CD14-positive monocyte (primary cell): ENCODE results near the gene LSM3. TPM values are rescaled to one million over a fixed set of nuclear protein-coding genes. Genes with fewer than 3 reads are reported as not detected.

Source experiments
- DNase-seq, 3 donors: peaks; one replicate each; pipeline ENCODE4 v3.0.0-alpha.2; 2011 to 2022
- H2AFZ ChIP-seq: 2 replicates; pipeline ENCODE4 v1.6.0; 2012; ENCODE audit warnings: mild to moderate bottlenecking, low read depth, low read length, inconsistent platforms; ENCODE audit not compliant: insufficient read depth, poor library complexity, severe bottlenecking
- H3K27ac ChIP-seq, 2 donors: 1 replicate in 1 of 2; 2 replicates in 1 of 2; pipeline ENCODE4 v1.5.1; 2012 to 2013; ENCODE audit warnings: low read length in 2 of 2, control low read depth in 1 of 2, inconsistent platforms in 1 of 2, low read depth in 1 of 2, mild to moderate bottlenecking in 1 of 2
- H3K27me3 ChIP-seq, 2 donors: one replicate each; pipeline versions ENCODE4 v1.6.0 to v1.6.1; 2011 to 2013; ENCODE audit warnings: low read length in 2 of 2; ENCODE audit not compliant: control insufficient read depth in 2 of 2, insufficient read depth in 2 of 2
- H3K36me3 ChIP-seq, 2 donors: replicated peaks in 1 of 2; 1 replicate in 1 of 2; 2 replicates in 1 of 2; pipeline versions ENCODE4 v1.5.1 to v1.6.1; 2012 to 2013; ENCODE audit warnings: low read length in 2 of 2, control low read depth in 1 of 2, inconsistent platforms in 1 of 2, mild to moderate bottlenecking in 1 of 2; ENCODE audit not compliant: insufficient read depth in 2 of 2, control insufficient read depth in 1 of 2
- H3K4me1 ChIP-seq, 2 donors: 1 replicate in 1 of 2; 2 replicates in 1 of 2; pipeline versions ENCODE4 v1.5.1 to v1.6.1; 2012 to 2013; ENCODE audit warnings: low read length in 2 of 2, control low read depth in 1 of 2, inconsistent platforms in 1 of 2, mild to moderate bottlenecking in 1 of 2, moderate library complexity in 1 of 2; ENCODE audit not compliant: insufficient read depth in 2 of 2, control insufficient read depth in 1 of 2
- H3K4me2 ChIP-seq: replicated peaks from 2 replicates; pipeline ENCODE3; 2012; ENCODE audit warnings: low read length, moderate library complexity, mild to moderate bottlenecking; ENCODE audit not compliant: poor library complexity, severe bottlenecking; ENCODE audit errors: extremely low read depth
- H3K4me3 ChIP-seq, 3 experiments: fragments of 200-600 bp in 1 of 3; sonication (generic) in 1 of 3; replicated peaks in 1 of 3; 1 replicate in 2 of 3; 2 replicates in 1 of 3; pipeline ENCODE4 v1.5.1; 2011 to 2013; ENCODE audit warnings: low read length in 3 of 3, mild to moderate bottlenecking in 3 of 3, control low read depth in 2 of 3, low read depth in 2 of 3, inconsistent platforms in 1 of 3, moderate library complexity in 1 of 3
- H3K79me2 ChIP-seq: 2 replicates; pipeline ENCODE4 v1.6.0; 2012; ENCODE audit warnings: mild to moderate bottlenecking, control low read depth, inconsistent platforms, low read length, moderate library complexity; ENCODE audit not compliant: insufficient read depth
- H3K9ac ChIP-seq: 2 replicates; pipeline ENCODE4 v1.6.0; 2017; ENCODE audit warnings: low read length, mild to moderate bottlenecking; ENCODE audit not compliant: insufficient read depth, poor library complexity, severe bottlenecking
- H3K9me3 ChIP-seq, 2 donors: replicated peaks in 1 of 2; 1 replicate in 1 of 2; 2 replicates in 1 of 2; pipeline versions ENCODE4 v1.5.1 to v1.6.1; 2012 to 2013; ENCODE audit warnings: low read length in 2 of 2, control low read depth in 1 of 2; ENCODE audit not compliant: control insufficient read depth in 1 of 2, insufficient read depth in 1 of 2
- H4K20me1 ChIP-seq: 2 replicates; pipeline ENCODE4 v1.6.0; 2012; ENCODE audit warnings: mild to moderate bottlenecking, low read length, control low read depth, moderate library complexity; ENCODE audit not compliant: insufficient read depth
- H3K27ac Mint-ChIP-seq, 7 donors: one replicate each; pipeline ENCODE4 v1.8.0; 2020; ENCODE audit warnings: mild to moderate bottlenecking in 7 of 7, mixed read lengths in 7 of 7, moderate library complexity in 6 of 7, inconsistent platforms in 2 of 7
- H3K27me3 Mint-ChIP-seq, 3 donors: one replicate each; pipeline ENCODE4 v1.8.0; 2021 to 2022; ENCODE audit warnings: low read depth in 3 of 3, mild to moderate bottlenecking in 3 of 3, mixed read lengths in 3 of 3, moderate library complexity in 3 of 3, inconsistent platforms in 1 of 3
- H3K36me3 Mint-ChIP-seq, 2 donors: one replicate each; pipeline ENCODE4 v1.8.0; 2020; ENCODE audit warnings: mixed read lengths in 2 of 2, inconsistent platforms in 1 of 2, mild to moderate bottlenecking in 1 of 2
- H3K4me1 Mint-ChIP-seq: one replicate; pipeline ENCODE4 v1.8.0; 2020; ENCODE audit warnings: mild to moderate bottlenecking, mixed read lengths
- H3K4me3 Mint-ChIP-seq, 2 donors: one replicate each; pipeline ENCODE4 v1.8.0; 2020; ENCODE audit warnings: mild to moderate bottlenecking in 2 of 2, mixed read lengths in 2 of 2, moderate library complexity in 1 of 2
- H3K9me3 Mint-ChIP-seq, 7 donors: one replicate each; pipeline ENCODE4 v1.8.0; 2020 to 2022; ENCODE audit warnings: mixed read lengths in 7 of 7, mild to moderate bottlenecking in 6 of 7, moderate library complexity in 6 of 7, inconsistent platforms in 2 of 7
- WGBS: methylation state at CpG from one replicate; pipeline ENCODE4 v1.1.5; 2013; ENCODE audit warnings: missing lambda C conversion rate; ENCODE audit not compliant: insufficient coverage; 5-methylcytosine and 5-hydroxymethylcytosine counted together
- intact Hi-C, 2 donors: fragments of 100-400 bp; cut with micrococcal nuclease; formaldehyde crosslinking; loops; one replicate each; pipeline versions ENCODE4 v1.15.0 to v1.15.1; 2023
- polyA plus RNA-seq, 3 donors: library from polyadenylated mRNA; depleted of rRNA in 1 of 3; unstranded in 2 of 3; stranded (reverse) in 1 of 3; fragments of 300-500 nt in 2 of 3; fragments of >200 nt in 1 of 3; fragmentation: Illumina TruSeq in 2 of 3; gene quantifications; 1 replicate in 2 of 3; 2 replicates in 1 of 3; pipeline ENCODE4 v1.2.3, GENCODE V29; 2012 to 2021
- TF ChIP-seq, protein P1 (sequence below): fragments of 200-600 bp; IDR thresholded peaks from one replicate; pipeline ENCODE4 v1.8.0; 2022; ENCODE audit warnings: antibody characterized with exemption, mild to moderate bottlenecking

LSM3 gene
- polyA plus RNA-seq, 3 donors = 4.1 to 23.2 (median 19.8) TPM

DNA sequence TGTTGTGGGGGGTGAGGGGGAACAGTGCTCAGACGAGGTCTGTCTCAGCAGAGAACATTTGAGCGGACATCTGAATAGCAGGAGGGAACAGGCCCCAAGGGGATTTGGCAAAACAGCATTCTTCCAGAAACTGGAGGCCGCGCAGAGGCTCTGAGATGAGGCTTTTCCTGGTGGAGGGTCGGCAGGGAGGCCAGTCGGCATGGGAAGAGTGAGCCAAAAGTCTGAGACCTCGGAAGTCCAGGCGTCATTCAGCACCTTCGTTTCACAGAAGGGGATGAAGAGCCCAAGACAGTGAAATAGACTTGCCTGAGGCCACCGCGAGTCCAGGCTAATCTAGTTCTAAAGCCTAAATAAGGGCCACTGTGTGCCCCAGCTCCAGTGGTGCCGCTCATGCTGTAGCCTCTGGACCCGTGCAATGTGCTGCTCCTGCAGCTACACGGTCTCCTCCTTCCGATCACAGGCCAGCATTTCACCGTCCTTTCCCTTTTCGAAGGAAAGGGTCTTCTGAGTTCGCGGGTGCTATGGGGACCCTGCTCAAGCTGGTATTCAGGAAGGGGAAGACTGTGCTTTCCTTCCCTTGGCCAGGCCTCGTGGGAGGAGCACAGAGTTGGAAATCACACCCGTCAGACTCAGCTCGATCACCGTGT, 24.4 kb downstream of the LSM3 start:
- Mint-ChIP-seq H3K9me3 (peaks cover 0 to 2% (median 0%) of the 10 kb centered on the region in 7 donors), H3K4me1 (peaks cover 13% of the 10 kb centered on the region), H3K36me3 (peaks cover 19 to 24% of the 10 kb centered on the region in 2 donors), H3K4me3 (no peak overlapping the region), H3K27me3 (peaks cover 0 to 2% (median 0%) of the 10 kb centered on the region in 3 donors), H3K27ac (peak overlapping the region in 1 of 7 donors; percentile 66)
- H3K4me1 ChIP-seq = peaks cover 9 to 11% of the 10 kb centered on the region in 2 donors
- no peak overlapping the region for H3K9ac ChIP-seq
- no peaks in the 10 kb centered on the region for H3K27me3 ChIP-seq
- H3K9me3 ChIP-seq = no peaks in the 10 kb centered on the region
- peaks cover 14 to 25% of the 10 kb centered on the region in 2 donors for H3K36me3 ChIP-seq
- TF ChIP-seq, protein P1, sequence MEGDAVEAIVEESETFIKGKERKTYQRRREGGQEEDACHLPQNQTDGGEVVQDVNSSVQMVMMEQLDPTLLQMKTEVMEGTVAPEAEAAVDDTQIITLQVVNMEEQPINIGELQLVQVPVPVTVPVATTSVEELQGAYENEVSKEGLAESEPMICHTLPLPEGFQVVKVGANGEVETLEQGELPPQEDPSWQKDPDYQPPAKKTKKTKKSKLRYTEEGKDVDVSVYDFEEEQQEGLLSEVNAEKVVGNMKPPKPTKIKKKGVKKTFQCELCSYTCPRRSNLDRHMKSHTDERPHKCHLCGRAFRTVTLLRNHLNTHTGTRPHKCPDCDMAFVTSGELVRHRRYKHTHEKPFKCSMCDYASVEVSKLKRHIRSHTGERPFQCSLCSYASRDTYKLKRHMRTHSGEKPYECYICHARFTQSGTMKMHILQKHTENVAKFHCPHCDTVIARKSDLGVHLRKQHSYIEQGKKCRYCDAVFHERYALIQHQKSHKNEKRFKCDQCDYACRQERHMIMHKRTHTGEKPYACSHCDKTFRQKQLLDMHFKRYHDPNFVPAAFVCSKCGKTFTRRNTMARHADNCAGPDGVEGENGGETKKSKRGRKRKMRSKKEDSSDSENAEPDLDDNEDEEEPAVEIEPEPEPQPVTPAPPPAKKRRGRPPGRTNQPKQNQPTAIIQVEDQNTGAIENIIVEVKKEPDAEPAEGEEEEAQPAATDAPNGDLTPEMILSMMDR = no peak
- H3K4me2 ChIP-seq = no peak overlapping the region
- H3K4me3 ChIP-seq = no peak overlapping the region
- no peaks in the 10 kb centered on the region for H3K79me2 ChIP-seq
- no peak overlapping the region for H3K27ac ChIP-seq
- no peak for DNase-seq
- 86% methylated on average over 21 of the region's 23 CpGs for WGBS
- H4K20me1 ChIP-seq = no peaks in the 10 kb centered on the region
- intact Hi-C loops = loop anchor here in 1 of 2 donors (5.0 kb wide), 2 partner anchors 264 to 579 kb away; no protein-coding TSS in a partner anchor
- no peak overlapping the region for H2AFZ ChIP-seq

DNA sequence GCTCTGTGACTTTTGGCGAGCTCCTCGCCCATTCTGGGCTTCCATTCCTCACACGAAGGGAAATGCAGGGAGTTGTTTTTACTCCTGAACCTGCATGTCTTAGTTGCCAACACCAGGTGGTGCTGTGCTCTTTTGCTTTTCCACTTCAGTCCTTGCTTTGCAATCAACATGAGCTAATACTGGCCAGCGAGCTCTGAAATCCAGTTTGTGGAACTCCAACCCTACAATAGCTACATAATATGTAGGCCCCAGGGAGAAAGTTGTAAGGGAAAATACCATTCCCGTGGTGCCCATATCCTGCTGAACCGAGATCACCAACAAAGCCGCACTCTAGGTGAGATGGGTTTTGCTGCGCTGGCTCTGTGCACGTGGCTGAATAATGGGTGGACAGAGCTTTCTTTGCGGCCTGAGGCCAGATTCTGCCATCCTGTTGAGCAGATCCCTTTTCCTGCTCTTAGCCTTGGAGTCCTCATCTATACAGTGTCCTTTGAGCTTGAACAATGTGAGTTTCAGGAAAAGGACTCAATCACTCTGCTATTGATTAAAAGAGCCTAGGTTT, 25.0 kb downstream of the LSM3 start:
- H3K4me3 Mint-ChIP-seq = no peak overlapping the region
- Histone ChIP-seq H3K36me3 (peaks cover 9 to 19% of the 10 kb centered on the region in 2 donors), H2AFZ (no peak overlapping the region), H3K9ac (no peak overlapping the region), H3K4me3 (no peak overlapping the region), H3K27ac (no peak overlapping the region), H3K4me2 (no peak overlapping the region), H3K9me3 (no peaks in the 10 kb centered on the region), H3K4me1 (peaks cover 9 to 11% of the 10 kb centered on the region in 2 donors), H4K20me1 (no peaks in the 10 kb centered on the region), H3K79me2 (no peaks in the 10 kb centered on the region), H3K27me3 (no peaks in the 10 kb centered on the region)
- intact Hi-C loops = loop anchor here in 1 of 2 donors (5.0 kb wide), 2 partner anchors 264 to 579 kb away; no protein-coding TSS in a partner anchor
- peaks cover 14 to 18% of the 10 kb centered on the region in 2 donors for H3K36me3 Mint-ChIP-seq
- TF ChIP-seq, protein P1 = peak; percentile 80
- peaks cover 0 to 2% (median 0%) of the 10 kb centered on the region in 7 donors for H3K9me3 Mint-ChIP-seq
- H3K27me3 Mint-ChIP-seq = peaks cover 0 to 2% (median 0%) of the 10 kb centered on the region in 3 donors
- WGBS = 60% methylated on average over 8 of the region's 10 CpGs
- DNase-seq = peak; percentile 34 to 61 (median 44)
- no peak overlapping the region for H3K27ac Mint-ChIP-seq
- peaks cover 13% of the 10 kb centered on the region for H3K4me1 Mint-ChIP-seq
